HG03280 (cell line): ENCODE results near the gene PLCL1.
A peak's percentile ranks its signal among the peaks of the same experiment; 100 is the strongest.

Experiments
- ATAC-seq: cut with Tn5 transposase; IDR thresholded peaks from one replicate; pipeline ENCODE4 v1.9.1; 2021; ENCODE audit warnings: mild to moderate bottlenecking, moderate library complexity; ENCODE audit not compliant: unreplicated experiment

PLCL1 gene

DNA sequence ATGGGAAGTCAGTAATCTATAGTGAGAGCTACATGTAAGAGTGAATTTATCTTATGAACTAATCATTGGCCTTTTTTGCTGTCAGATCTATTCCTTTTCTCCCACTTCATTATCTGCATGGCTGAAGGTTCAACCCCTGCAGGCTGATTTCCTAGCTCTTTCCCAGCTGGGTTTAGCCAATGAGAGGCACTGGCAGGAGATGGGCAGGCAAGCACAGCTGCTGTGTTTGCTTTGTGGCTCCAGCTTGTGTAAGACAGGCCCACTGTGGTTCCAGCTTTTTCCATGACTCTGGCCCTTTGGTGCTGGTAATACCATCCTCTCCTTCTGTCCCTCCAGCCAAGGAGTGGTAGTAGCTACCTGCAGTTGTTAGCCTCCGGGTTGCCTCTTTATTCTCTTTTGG, 248.8 kb downstream of the PLCL1 start:
- ATAC-seq, result no peak

DNA sequence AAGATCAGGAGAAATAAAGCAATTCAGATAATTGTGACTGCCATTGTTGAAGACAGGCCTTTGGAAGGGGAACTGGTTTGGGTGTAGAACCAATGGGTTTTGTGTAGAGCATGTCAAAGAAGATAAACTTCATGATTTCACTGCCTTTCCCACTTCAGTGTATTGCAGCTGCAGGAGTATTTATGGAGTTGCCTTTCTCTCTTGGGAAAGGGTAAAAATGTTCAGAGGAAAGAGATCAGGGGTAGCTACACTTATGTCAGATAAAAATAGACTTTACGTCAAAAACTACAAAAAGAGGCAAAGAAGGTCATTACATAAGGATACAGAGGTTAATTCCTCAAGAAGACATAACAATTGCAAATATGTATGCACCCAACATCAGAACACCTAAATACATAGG, 249.4 kb downstream of the PLCL1 start:
- ATAC-seq, result no peak

DNA sequence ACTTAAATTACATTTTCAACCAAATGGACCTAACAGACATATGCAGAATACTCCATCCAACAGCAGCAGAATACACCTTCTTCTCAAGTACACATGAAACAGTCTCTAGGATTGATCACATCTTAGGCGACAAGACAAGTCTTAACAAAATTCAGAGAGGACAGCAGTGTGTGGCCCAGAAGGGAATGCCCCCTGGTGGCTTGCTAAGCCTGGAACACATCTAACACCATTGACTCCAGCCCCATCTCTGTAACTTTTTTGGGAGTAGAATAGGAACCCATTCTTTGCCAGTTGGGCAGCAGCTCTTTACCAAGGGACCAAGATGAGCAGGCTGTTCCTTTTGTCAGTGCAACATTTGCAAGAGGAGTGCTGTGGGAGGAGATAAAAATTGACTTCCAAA, 249.9 kb downstream of the PLCL1 start:
- ATAC-seq, result peak; percentile 90

DNA sequence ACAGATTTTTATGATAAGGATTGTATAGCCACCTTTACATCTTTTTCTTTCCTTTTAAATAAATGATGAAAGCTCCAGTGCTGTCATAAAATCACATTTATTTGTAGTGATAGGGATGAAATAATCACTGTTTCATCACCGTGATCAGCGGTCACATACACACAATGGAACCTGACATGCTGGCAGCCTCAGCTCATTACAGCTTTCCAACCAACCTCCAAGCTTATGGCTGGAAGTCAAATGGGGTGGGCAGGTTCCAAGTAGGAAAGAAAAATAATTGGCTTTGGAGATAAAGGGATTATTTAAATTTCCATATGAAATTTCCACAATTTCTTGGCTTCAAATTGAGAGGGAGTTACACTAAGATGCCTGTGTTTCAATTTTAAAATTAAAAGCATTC, 251.3 kb downstream of the PLCL1 start:
- no peak for ATAC-seq

DNA sequence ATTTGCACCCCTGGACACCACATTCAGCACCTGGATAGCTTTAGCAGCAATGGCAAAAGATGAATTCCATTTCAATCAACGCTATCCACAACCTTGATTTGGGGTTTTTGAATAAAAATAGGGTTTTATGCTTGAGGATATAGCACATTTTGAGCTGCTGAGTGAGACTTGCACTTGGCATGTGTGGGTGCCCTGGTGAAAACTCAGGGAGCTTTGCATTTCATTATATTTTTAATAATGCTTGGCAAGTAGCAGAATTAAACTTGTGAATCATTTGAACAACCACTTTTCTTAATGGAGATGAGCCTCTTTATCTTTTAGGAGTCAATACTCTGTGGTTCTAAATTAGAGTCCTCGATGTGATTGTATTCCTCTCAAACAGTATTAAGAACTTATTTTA, 252.4 kb downstream of the PLCL1 start:
- ATAC-seq, result no peak

DNA sequence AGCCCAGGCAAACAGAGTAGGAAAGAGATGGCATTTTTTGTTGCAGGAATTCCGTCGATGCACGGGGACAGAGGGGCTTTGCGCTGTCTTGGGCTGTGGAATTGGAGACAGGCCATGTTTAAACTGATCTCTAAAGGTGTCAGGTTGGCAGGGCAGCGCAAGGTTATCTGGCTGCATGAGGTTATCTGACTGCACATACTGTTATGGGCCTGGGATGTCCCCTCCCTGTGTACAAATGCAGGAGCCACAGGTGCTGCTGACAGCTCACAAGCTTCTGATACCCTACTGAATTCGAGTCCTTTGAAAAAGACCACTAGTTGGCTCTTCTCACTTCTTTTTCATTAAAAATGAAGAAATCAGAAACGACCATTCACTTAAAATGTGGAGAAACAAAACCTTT, 255.4 kb downstream of the PLCL1 start:
- ATAC-seq, result no peak

DNA sequence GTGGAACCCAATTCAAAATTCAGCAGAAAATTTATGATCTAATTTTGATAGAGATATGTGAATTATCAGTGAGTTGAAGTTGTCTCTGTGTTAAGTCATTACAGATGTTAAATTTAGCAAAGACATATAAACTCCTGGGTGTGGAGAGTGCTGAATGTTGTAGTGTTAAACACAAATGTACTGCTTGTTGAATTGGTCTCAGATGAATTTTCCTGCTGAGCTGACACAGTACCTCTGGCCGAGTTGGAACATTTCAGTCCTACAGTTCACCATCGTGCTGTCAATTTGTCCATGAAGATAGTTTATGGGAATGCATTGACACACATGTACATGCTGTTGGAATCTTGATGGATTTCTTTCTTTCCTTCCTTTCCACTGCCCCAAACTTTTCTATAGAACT, 255.9 kb downstream of the PLCL1 start:
- no peak for ATAC-seq

DNA sequence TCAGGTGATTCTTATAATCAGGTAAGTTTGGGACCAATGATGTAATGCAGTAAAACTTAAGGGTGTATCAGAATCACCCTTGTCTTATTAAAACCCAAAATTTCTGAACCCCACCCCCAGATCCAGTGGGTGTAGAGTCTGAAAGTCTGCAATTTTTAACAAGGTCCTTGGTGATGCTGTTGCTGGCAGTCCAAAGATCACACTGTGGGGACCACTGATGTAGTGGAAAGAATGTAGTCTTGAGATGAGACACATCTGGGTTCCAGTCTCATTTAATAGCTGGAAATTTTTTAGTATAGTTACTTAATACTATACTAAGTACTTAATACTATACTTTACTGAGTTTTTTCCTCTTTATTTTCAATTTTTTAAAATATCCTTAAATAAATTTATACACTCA, 258.4 kb downstream of the PLCL1 start:
- ATAC-seq, result no peak

DNA sequence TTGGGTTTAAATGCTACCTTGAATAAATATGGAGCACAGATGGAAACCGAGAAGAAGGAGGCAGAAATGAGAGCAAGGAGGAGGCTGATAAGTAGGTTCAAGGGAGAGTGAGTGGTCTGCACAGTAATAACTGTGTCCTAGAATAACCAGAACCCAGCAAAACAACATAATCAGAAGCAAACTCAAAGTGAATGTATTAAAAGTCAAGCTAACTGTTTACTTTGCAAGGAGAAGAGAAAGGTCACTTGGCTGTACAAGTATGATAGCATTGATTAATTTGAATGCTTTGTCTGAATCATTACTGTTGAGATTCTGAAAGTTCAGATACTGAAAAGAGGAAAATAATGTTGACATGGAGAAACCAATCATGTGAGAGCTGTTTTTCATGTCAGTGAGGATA, 258.8 kb downstream of the PLCL1 start:
- ATAC-seq, result no peak

DNA sequence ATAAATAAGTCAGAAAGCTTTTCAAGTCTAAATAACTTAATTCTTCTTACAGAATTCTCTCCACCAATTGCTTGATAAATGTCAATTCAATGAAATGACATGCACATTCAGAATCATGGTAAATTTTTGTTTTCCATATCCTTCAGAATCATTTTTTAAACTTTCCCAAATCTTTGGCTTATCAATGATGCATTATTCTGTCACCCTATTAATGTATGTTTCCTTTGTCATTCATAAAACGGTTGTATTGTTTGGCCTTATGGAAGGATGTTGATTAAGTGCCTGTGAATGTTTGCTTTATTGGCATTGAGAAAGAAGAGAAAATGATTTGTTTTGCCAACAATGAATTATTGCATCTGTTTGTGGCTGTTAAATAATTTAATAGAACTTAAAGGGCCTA, 260.9 kb downstream of the PLCL1 start:
- no peak for ATAC-seq

DNA sequence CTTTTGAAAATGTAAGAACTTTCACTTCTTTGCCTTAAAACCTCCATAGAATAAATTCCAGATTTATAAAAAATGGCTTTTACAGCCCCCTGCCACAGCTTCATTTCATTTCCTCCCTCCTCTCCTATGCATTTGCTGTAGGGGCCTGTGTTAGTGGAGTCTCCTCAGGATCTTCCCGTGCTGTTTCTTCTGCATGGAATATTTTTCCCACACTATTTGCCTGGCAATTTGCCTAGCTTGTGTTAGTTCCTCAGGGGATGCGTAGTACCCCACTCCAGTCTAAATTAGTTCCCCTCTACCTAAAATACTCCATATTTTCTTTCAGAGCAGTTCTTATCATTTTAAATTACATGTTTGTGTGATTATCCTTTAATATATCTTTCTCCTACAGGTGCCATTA, 262.2 kb downstream of the PLCL1 start:
- ATAC-seq, result no peak

DNA sequence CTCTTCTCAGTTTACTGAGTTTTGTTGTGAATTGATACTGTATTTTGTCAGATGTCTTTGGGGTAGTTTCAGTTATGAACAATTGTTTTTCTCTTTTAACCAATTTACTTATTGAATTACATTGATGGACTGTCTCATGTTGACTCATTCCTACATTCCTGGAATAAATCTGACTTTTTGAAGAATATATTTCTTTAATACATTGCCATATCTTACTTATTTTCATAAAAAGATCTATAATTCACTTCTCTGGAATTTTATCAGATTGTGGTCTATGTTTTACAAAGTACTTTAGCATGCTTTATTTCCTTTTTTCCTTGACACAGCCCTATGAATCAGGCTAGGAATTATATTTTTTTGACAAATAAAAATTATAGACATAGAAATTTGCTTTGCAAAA, 268.3 kb downstream of the PLCL1 start:
- no peak for ATAC-seq

DNA sequence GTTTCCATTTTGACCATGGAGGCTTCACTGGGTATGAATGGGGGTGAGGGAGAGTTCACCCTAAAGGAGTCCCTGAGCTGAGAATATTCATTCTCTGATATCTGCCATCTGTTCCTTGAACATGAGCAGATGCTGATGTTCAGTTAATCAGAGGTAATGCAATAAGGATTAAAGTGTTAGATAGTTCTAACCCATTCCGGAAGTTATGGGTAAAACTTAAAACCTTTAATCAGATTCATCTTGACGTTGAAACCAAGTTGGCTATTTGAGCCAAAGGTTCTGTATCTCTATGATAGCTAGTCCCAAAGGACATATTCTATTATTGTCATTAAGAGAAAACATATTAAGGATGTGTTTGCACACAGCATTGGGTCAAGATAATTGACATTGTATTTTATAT, 268.9 kb downstream of the PLCL1 start:
- ATAC-seq, result no peak

DNA sequence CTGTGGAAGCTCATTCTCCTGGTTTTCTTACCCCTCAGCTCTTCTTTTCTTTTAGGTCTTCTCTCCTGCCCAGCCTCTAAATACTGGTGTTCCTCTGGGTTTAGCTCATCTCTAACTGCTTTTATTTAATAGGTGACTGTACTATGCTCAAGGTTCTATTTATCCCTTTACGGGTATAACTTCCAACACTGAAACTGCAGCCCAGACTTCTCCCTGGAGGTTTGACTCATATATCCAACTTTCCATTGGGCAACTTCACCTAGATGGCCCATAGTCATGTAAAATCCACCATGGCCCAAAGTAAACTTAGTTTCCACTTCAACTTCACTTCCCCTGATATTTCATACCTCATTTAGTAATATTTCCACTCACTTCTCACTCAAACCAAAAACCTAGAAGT, 273.1 kb downstream of the PLCL1 start:
- no peak for ATAC-seq

DNA sequence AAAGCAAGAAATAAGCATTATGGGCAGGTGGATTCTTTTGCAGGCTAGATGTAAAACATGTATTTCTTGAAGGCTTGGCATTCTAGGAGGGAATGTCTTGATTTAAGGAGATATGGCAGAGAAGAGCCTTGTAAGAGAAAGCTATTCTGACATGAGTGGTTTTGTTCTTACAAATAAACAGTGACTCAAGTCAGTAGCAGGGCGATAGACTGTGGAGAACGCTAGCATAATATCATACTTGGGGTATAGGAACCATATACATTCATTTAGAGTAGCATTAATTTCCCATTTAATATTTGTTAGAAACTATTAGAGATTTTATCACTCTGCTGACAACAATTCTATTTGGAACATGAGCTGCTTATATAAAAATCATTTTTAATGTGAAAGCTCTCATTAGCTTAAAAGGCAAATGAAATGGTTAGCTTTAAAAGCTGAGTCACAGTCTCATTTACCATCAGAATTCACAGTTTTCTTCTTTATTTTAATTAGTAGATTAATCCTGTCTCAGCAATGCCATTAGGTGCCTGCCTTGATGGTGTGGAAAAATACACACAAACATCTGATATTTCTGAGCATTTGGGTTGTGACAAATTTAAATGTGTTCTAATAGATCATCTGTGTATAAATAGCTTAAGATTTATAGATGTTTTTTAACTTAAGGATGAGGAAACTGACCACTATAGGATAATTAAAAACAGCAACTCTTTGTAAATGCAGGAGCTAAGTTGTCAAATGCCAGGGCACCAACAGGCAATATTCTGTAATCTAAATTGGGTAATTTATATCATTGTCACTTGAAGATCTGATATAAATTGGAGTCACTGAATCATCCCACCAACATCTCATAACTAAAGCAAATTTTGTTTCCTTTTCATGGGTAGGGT, 276.7 kb downstream of the PLCL1 start:
- ATAC-seq, result no peak

DNA sequence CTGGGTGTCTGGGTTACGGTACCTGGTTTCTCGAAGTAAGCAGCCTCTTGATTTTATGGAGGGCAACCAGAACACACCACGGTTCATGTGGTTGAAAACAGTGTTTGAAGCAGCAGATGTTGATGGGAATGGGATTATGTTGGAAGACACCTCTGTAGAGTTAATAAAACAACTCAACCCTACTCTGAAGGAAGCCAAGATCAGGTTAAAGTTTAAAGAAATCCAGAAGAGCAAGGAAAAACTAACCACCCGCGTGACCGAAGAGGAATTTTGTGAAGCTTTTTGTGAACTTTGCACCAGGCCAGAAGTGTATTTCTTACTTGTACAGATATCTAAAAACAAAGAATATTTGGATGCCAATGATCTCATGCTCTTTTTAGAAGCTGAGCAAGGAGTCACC, 279.8 kb downstream of the PLCL1 start:
- no peak for ATAC-seq

DNA sequence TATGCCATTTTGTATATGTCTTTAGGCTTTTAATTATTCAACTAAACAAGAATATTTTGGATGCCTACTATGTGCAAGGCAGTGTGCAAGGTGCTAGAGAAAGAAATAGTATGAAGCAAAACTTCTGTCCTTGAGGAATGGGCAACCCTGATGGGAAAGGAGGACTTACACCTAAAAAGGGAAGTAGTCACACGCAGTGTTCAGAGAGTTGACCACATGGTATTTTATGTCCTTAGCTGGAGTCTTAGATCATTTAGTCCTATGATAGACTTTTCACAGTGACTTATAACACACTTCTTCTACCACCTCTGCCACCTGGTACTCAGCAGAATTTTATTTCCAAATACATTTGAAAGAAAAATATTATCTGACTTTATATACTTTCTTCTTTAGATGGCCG, 291.6 kb downstream of the PLCL1 start:
- no peak for ATAC-seq

DNA sequence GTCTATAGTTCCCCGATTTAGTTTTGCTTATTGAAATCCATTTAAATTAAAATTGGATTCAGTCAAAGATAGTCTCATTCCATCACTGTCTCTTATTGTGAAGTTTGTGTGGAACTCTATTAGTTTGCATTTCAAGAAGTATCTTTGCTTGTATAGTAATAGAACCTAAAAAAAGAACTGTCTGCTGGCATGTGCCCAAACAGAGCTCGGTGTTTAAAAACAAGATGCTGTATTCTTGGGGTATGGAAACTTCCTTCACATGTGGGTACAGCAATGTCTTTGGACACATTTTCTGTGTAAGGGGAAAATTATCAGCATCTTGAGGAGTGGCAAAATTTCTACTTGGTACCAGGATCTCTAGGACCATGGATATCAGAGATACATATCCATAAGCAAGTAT, 292.6 kb downstream of the PLCL1 start:
- ATAC-seq, result no peak

DNA sequence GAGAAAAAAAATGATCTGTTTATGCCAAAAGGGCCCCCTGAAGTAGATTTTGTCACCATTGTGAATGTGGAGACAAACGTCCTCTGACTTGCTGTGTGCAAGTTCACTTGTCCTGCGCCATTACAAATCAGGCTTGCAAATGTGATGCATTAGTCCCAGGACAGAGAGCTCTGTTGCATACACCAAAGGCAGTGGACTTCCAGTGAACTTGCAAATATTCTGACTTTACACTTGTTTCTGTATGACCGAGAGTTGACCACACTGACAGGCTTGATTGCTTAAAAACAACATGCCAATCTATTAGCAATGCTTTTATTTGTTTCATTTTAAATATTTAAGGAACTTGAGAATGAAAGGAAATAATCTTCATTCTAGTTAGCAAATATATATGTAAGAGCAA, 293.2 kb downstream of the PLCL1 start:
- ATAC-seq, result no peak

DNA sequence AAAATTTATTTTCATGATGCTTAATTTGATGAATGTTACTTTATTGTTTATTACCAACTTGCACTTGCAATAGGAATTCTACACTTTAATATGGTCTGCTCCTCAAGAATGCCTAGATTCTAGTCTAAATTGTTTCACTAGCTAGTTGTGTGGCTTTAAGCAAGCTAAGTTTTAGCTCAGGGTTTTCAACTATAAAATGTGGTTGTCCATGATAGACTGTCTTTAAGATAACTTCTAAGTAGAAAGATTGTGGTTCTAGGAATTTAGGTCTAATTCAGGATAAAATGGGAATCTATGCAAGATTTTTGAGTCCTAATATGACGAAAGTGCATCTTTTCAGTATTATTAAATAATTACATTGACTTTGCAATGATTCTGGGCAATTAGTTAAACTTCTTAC, 294.0 kb downstream of the PLCL1 start:
- no peak for ATAC-seq

DNA sequence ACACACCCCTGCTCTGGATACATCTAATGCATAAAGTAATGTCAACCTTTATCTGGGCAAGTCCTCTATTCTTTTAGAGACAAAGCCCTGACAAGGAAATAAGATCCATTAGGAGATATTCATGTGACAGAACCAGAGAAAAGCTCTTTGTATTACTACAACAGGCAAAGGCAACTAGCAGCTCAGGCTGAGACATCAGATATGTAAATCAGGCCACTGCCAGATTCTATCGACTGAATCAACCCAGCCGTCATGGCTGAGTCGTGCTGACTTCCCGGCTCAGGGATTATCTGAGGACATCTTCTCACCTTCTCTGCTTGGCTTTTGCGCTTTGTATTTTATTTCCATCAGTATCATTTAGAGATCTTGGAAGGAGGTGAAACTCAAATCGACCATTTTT, 294.5 kb downstream of the PLCL1 start:
- no peak for ATAC-seq

DNA sequence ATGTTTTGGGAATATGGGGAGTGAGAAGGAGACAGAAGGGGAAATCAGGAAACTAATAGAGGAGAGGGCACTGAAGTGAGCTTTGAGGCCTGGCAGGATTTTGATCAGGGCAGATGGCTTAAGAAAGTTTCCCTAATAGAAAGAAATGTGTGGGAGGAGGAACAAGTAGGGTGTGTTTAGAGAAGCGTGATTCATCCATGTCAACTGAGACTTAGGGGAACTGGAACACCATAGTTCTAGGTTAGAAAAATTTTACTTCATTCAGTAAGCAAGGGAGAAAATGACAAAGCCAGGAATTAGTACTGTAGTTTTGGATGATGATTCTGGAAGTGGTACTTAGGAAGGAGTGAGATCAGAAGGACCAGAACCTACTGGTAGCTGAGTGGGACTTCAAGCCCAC, 296.0 kb downstream of the PLCL1 start:
- ATAC-seq, result no peak

DNA sequence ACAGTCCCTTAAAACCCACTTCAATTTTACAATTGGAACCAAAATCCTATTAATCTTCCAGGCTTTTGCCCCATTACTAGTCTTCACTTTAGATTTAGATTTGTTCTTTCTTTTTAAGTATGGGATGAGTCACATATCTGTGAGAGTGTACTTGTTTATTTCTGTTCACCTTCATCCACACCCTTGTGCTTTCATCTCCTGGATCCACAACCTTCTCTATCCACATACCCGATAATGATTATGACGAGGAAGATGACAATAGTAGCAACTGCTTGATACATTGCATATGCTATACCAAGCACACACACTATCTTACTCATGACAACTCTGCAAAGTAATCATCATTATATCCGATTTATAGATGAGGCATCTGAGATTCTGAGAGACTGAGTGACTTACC, 297.3 kb downstream of the PLCL1 start:
- ATAC-seq, result no peak
